Testis (tissue), 2 donors: Measurements from ENCODE around the gene ZNF396.

Experiments
- POLR2A ChIP-seq: fragments of 450-650 bp; IDR thresholded peaks from one replicate; pipeline ENCODE4 v1.6.1; 2017; ENCODE audit warnings: antibody characterized with exemption, mild to moderate bottlenecking, moderate library complexity
- TF ChIP-seq, protein P1 (sequence below), 3 experiments: fragments of 450-650 bp in 2 of 3; fragments of 200-600 bp in 1 of 3; sonication (generic) in 1 of 3; IDR thresholded peaks; one replicate each; pipeline ENCODE4 v1.5.1; 2016 to 2019; ENCODE audit warnings: antibody characterized with exemption in 3 of 3, mild to moderate bottlenecking in 2 of 3, moderate library complexity in 1 of 3

- TF ChIP-seq POLR2A = no peak
- TF ChIP-seq, protein P1, sequence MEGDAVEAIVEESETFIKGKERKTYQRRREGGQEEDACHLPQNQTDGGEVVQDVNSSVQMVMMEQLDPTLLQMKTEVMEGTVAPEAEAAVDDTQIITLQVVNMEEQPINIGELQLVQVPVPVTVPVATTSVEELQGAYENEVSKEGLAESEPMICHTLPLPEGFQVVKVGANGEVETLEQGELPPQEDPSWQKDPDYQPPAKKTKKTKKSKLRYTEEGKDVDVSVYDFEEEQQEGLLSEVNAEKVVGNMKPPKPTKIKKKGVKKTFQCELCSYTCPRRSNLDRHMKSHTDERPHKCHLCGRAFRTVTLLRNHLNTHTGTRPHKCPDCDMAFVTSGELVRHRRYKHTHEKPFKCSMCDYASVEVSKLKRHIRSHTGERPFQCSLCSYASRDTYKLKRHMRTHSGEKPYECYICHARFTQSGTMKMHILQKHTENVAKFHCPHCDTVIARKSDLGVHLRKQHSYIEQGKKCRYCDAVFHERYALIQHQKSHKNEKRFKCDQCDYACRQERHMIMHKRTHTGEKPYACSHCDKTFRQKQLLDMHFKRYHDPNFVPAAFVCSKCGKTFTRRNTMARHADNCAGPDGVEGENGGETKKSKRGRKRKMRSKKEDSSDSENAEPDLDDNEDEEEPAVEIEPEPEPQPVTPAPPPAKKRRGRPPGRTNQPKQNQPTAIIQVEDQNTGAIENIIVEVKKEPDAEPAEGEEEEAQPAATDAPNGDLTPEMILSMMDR (IDR thresholded peaks at IDR 0.05) = no peak
Measured at GRCh38 chr18:35383136-35383535, 6.0 kb upstream of the ZNF396 start.
